Gastrocnemius medialis (tissue), 4 donors: Measurements from ENCODE around the gene PDCD10.

Experiments used
- POLR2A ChIP-seq, 2 donors: fragments of 450-650 bp; IDR thresholded peaks; one replicate each; pipeline ENCODE4 v1.6.1; 2017; ENCODE audit warnings: antibody characterized with exemption in 2 of 2, mild to moderate bottlenecking in 2 of 2, moderate library complexity in 2 of 2
- TF ChIP-seq, protein P1 (sequence below), 5 experiments: fragments of 450-650 bp in 3 of 5; fragments of 200-600 bp in 2 of 5; sonication (generic) in 2 of 5; IDR thresholded peaks in 4 of 5; conservative IDR thresholded peaks in 1 of 5; 1 replicate in 4 of 5; 2 replicates in 1 of 5; pipeline ENCODE4 v1.5.1; 2016 to 2019; ENCODE audit warnings: antibody characterized with exemption in 5 of 5, mild to moderate bottlenecking in 3 of 5, moderate library complexity in 3 of 5

- TF ChIP-seq, protein P1, sequence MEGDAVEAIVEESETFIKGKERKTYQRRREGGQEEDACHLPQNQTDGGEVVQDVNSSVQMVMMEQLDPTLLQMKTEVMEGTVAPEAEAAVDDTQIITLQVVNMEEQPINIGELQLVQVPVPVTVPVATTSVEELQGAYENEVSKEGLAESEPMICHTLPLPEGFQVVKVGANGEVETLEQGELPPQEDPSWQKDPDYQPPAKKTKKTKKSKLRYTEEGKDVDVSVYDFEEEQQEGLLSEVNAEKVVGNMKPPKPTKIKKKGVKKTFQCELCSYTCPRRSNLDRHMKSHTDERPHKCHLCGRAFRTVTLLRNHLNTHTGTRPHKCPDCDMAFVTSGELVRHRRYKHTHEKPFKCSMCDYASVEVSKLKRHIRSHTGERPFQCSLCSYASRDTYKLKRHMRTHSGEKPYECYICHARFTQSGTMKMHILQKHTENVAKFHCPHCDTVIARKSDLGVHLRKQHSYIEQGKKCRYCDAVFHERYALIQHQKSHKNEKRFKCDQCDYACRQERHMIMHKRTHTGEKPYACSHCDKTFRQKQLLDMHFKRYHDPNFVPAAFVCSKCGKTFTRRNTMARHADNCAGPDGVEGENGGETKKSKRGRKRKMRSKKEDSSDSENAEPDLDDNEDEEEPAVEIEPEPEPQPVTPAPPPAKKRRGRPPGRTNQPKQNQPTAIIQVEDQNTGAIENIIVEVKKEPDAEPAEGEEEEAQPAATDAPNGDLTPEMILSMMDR (IDR thresholded peaks at IDR 0.05 in 4 of 5, conservative IDR thresholded peaks at IDR 0.05 in 1 of 5), result no peak
- no peak for TF ChIP-seq POLR2A (IDR thresholded peaks at IDR 0.05)
Measured at GRCh38 chr3:167739190-167739810, 4.6 kb upstream of the PDCD10 start.
